Activated B cell treated with CpG ODN at 0.5 μM for 24 hours (primary cell): ENCODE data around the gene DEDD. TPM values are rescaled to one million over a fixed set of nuclear protein-coding genes. Genes with fewer than 3 reads are reported as not detected.

Source experiments
- ATAC-seq: fragments of 200-7000 bp; cut with Tn5 transposase; one replicate; pipeline ENCODE4 v1.10.0; 2021; ENCODE audit warnings: low read depth, mild to moderate bottlenecking, moderate library complexity
- CTCF ChIA-PET: fragments of 350-600 bp; sonication (Branson Sonifier 250); formaldehyde crosslinking; loops from one replicate; lab custom pipeline; 2021; ENCODE audit warnings: antibody characterized with exemption; lab: Charles Lee
- POLR2A ChIA-PET: fragments of 350-600 bp; sonication (Branson Sonifier 250); formaldehyde crosslinking; loops from one replicate; lab custom pipeline; 2021; ENCODE audit warnings: antibody characterized with exemption; lab: Charles Lee
- DNase-seq: peaks from one replicate; pipeline ENCODE4 v3.0.0; 2022
- H3K27ac Mint-ChIP-seq: one replicate; pipeline ENCODE4 v1.8.0; 2020; ENCODE audit warnings: mixed read lengths
- H3K27me3 Mint-ChIP-seq: one replicate; pipeline ENCODE4 v1.8.0; 2021; ENCODE audit warnings: mixed read lengths
- H3K36me3 Mint-ChIP-seq: one replicate; pipeline ENCODE4 v1.8.0; 2021; ENCODE audit warnings: low read depth, mixed read lengths
- H3K4me1 Mint-ChIP-seq: one replicate; pipeline ENCODE4 v1.8.0; 2021; ENCODE audit warnings: mixed read lengths
- H3K4me3 Mint-ChIP-seq: one replicate; pipeline ENCODE4 v1.8.0; 2020; ENCODE audit warnings: mild to moderate bottlenecking, mixed read lengths
- H3K9me3 Mint-ChIP-seq: one replicate; pipeline ENCODE4 v1.8.0; 2020; ENCODE audit warnings: mixed read lengths
- intact Hi-C: fragments of 100-400 bp; cut with micrococcal nuclease; formaldehyde crosslinking; loops from one replicate; pipeline ENCODE4 v1.15.1; 2024
- total RNA-seq: library from RNA; stranded (reverse); gene quantifications from 2 replicates; pipeline ENCODE4 v1.2.3, GENCODE V29; 2022
- TF ChIP-seq, protein P1 (sequence below): fragments of 200-600 bp; IDR thresholded peaks from one replicate; pipeline ENCODE4 v1.8.0; 2022; ENCODE audit warnings: antibody characterized with exemption, mild to moderate bottlenecking

Gene DEDD
- total RNA-seq, 1 donor from 2014 or later: 40.5 TPM

DNA sequence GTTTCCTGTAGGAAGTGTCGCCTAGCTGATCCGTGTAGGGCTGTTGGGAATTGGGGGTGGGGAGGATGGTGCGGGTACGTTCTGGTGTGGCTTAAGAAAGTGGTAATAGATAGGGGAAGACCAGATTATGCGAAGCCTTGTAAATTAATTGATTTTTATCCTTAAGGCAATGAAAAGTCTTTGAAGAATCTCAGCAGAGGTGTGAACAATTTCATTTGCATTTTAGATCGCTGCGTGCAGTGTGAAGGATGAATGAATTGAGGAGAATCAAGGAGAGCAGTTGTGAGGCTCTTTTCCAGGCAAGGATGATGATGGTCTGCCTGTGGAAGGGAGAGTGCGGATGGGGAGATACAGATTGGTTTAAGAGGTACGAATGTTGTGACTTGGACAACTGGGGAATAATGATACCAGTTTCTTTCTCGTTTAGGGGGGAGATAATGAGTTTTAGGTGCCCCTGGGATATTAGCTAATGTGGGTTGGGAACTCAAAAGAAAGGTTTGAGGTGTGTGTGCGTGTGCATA is 813 bp upstream of the DEDD start:
- intact Hi-C loops: loop anchor here (2.0 kb wide), 1 partner anchor 296 kb away; no protein-coding TSS in a partner anchor
- Mint-ChIP-seq H3K4me1 (peaks cover 28% of the 10 kb centered on the region), H3K36me3 (peaks cover 27% of the 10 kb centered on the region), H3K9me3 (no peaks in the 10 kb centered on the region), H3K27me3 (no peaks in the 10 kb centered on the region), H3K4me3 (no peak overlapping the region), H3K27ac (no peak overlapping the region)
- TF ChIP-seq, protein P1, sequence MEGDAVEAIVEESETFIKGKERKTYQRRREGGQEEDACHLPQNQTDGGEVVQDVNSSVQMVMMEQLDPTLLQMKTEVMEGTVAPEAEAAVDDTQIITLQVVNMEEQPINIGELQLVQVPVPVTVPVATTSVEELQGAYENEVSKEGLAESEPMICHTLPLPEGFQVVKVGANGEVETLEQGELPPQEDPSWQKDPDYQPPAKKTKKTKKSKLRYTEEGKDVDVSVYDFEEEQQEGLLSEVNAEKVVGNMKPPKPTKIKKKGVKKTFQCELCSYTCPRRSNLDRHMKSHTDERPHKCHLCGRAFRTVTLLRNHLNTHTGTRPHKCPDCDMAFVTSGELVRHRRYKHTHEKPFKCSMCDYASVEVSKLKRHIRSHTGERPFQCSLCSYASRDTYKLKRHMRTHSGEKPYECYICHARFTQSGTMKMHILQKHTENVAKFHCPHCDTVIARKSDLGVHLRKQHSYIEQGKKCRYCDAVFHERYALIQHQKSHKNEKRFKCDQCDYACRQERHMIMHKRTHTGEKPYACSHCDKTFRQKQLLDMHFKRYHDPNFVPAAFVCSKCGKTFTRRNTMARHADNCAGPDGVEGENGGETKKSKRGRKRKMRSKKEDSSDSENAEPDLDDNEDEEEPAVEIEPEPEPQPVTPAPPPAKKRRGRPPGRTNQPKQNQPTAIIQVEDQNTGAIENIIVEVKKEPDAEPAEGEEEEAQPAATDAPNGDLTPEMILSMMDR: no peak
- ChIA-PET POLR2A (interaction anchor here (0.7 to 3.5 kb wide), 22 partner anchors 9 to 733 kb away, joined by 3 to 41 read pairs (median 5); partner anchors contain the start of genes ARHGAP30, B4GALT3, KLHDC9 and NDUFS2), CTCF (interaction anchor here (0.7 to 2.4 kb wide), 6 partner anchors 16 to 381 kb away, joined by 3 to 7 read pairs (median 5); partner anchors contain the start of genes NIT1 and PFDN2)
- ATAC-seq: peak; percentile 3
- no peak for DNase-seq

DNA sequence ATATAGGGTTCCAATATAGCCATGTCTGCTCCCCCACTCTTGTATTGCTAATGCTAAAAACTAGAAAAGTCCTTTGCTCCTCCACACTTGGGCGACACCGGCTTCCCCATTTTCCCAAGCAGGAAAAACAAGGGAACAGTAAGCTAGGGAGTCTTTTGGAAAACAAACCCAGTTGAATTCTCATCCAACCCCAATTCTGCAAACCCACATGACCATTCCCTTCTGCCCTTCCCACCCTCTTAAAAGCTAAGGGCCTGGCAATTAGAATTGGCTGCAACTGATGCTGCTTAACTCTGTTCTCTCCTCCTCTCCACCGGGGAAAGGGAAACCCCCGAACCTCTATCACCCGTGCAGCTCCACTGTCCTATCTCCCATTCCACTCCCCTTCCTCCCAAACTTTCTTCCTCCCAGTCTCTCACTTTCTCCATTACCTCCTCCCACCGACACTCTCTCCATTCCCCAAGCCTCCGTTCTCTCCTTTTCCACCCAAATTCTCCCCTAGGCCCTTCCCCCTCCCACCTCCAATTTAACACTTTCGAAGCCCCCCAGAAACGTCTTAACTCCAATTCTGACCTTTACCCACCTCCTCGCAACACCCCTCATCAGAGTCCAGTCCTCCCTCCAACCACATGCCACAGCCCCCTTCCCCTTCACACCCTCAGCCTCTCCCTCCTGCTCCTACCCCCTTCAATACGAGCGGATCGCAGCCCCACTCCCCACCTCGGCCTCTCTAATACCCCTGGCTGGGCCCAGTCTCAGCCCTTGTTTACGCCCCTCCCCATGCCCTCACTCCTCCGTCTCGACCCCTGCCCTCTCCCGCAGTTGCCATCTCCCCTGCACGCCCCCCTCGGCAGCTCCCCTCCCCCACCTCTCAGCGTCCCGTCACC is 701 bp downstream of the DEDD start:
- no peaks in the 10 kb centered on the region for H3K27me3 Mint-ChIP-seq
- CTCF ChIA-PET: interaction anchor here (1.4 to 2.4 kb wide), 3 partner anchors 14 to 60 kb away, joined by 5 to 7 read pairs (median 5); partner anchors contain the start of genes NIT1 and PFDN2
- no peak overlapping the region for H3K27ac Mint-ChIP-seq
- H3K9me3 Mint-ChIP-seq: no peaks in the 10 kb centered on the region
- H3K4me1 Mint-ChIP-seq: peaks cover 41% of the 10 kb centered on the region
- TF ChIP-seq, protein P1: no peak
- no peak for DNase-seq
- peaks cover 43% of the 10 kb centered on the region for H3K36me3 Mint-ChIP-seq
- H3K4me3 Mint-ChIP-seq: no peak overlapping the region
- POLR2A ChIA-PET: interaction anchor here (0.6 to 3.5 kb wide), 20 partner anchors 7 to 1042 kb away, joined by 3 to 41 read pairs (median 6); partner anchors contain the start of genes ARHGAP30, B4GALT3, KLHDC9 and NDUFS2
- intact Hi-C loops: loop anchor here (1.0 to 2.0 kb wide), 8 partner anchors 13 to 295 kb away; partner anchors contain the start of genes ARHGAP30, B4GALT3, KLHDC9 and NIT1
- ATAC-seq: no peak

DNA sequence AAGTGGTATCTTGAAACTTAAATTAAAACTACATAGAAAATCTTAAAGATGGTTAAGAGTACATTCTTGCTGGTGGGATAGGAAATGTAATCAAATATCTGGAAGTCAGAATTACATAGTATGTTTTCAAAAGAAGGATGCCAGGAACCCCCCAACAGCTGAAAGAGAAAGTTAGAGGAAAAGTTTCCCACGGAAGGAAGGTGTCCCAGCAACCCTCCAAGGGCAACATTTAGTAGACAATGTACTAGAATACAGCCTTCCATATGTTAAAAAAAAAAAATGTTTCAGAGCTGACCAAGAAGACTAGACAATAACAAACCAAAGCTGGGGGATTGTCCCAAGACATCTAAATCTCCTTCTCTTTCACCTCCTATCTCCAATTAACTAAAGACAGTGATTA is 2.2 kb downstream of the DEDD start:
- intact Hi-C loops: no loop called here
- TF ChIP-seq, protein P1: no peak
- Mint-ChIP-seq H3K36me3 (peaks cover 51% of the 10 kb centered on the region), H3K27ac (peak overlapping the region; percentile 13), H3K9me3 (no peaks in the 10 kb centered on the region), H3K4me3 (peak overlapping the region; percentile 17), H3K27me3 (no peaks in the 10 kb centered on the region), H3K4me1 (peaks cover 48% of the 10 kb centered on the region)
- ChIA-PET POLR2A (interaction anchor here (0.6 to 1.0 kb wide), 2 partner anchors 9 to 20 kb away, joined by 3 to 4 read pairs; no protein-coding TSS in a partner anchor), CTCF (no interaction called here)
- DNase-seq (no peak), ATAC-seq (no peak)

DNA sequence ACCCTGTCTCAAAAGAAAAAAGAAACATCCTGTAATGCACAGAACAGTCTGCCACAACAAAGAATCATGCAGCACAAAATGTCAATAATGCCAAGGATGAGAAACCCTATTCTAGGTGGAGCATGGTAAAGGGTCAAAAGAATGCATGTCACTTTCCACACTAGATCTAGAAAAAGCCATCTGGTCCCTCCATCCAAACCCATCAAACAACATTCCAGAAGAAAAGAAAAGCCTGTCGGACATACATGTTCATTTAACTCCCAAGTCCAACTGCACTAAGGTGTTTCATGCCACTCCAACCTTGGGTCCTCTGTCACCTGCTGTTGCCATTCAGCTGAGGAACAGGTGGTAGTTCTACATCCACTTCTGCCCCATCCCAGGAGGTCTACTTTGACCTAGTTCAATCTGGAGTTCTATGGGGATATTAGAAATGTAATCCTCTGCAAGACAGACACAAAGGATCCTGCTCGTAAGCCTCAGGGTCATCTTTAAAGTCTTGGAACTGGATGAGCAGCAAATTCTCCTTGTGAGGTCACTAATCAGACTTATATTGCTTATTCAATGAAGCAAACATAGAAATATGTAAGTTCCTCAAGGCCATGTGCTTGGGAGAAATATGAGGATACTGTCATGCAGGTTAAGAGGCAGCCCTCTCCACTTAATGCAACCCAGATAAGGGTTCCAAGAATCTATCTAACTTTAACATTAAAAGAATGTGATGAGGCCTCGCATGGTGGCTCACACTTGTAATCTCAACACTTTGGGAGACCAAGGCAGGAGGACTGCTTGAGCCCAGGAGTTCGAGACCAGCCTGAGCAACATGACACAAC is 3.7 kb downstream of the DEDD start:
- peaks cover 65% of the 10 kb centered on the region for H3K36me3 Mint-ChIP-seq
- DNase-seq (no peak), ATAC-seq (no peak)
- TF ChIP-seq, protein P1: no peak
- ChIA-PET POLR2A (interaction anchor here (0.7 to 2.2 kb wide), 3 partner anchors 11 to 83 kb away, joined by 4 to 8 read pairs (median 6); partner anchors contain the start of genes NIT1, PFDN2 and USF1), CTCF (no interaction called here)
- H3K27ac Mint-ChIP-seq: no peak overlapping the region
- H3K4me1 Mint-ChIP-seq: peaks cover 46% of the 10 kb centered on the region
- intact Hi-C loops: no loop called here
- H3K4me3 Mint-ChIP-seq: no peak overlapping the region
- H3K27me3 Mint-ChIP-seq: no peaks in the 10 kb centered on the region
- H3K9me3 Mint-ChIP-seq: no peaks in the 10 kb centered on the region
